ENCODE data around the gene SLC19A1. TPM values are rescaled to one million over a fixed set of nuclear protein-coding genes. Genes with fewer than 3 reads are reported as not detected.

SLC19A1 gene
- total RNA-seq, 1 donor = 7.4 TPM

GRCh38 chr21:45543710-45544448, 1.6 kb upstream of the SLC19A1 start:
- no peak for TF ChIP-seq CTCF (IDR thresholded peaks at IDR 0.05; ENCODE audit: insufficient read depth, low read length)
- H3K4me3 ChIP-seq (ENCODE audit: low read depth, low read length) = no peak overlapping the region
- no peak for DNase-seq (ENCODE audit: low read depth)

GRCh38 chr21:45543371-45543709, 1.1 kb upstream of the SLC19A1 start:
- DNase-seq (ENCODE audit: low read depth) = no peak
- H3K4me3 ChIP-seq (ENCODE audit: low read depth, low read length) = no peak overlapping the region
- no peak for TF ChIP-seq CTCF (IDR thresholded peaks at IDR 0.05; ENCODE audit: insufficient read depth, low read length)

GRCh38 chr21:45542667-45543370, 579 bp upstream of the SLC19A1 start:
- no peak for TF ChIP-seq CTCF (IDR thresholded peaks at IDR 0.05; ENCODE audit: insufficient read depth, low read length)
- DNase-seq (ENCODE audit: low read depth) = no peak
- H3K4me3 ChIP-seq (ENCODE audit: low read depth, low read length) = peak overlapping the region; percentile 69

- peak overlapping the region; percentile 69 for H3K4me3 ChIP-seq (ENCODE audit: low read depth, low read length)
- peak; percentile 70 for DNase-seq (ENCODE audit: low read depth)
- no peak for TF ChIP-seq CTCF (IDR thresholded peaks at IDR 0.05; ENCODE audit: insufficient read depth, low read length)
Measured at GRCh38 chr21:45541221-45542039, 810 bp downstream of the SLC19A1 start.

- no peak overlapping the region for H3K4me3 ChIP-seq (ENCODE audit: low read depth, low read length)
- peak; percentile 32 for TF ChIP-seq CTCF (IDR thresholded peaks at IDR 0.05; ENCODE audit: insufficient read depth, low read length)
- peak; percentile 42 for DNase-seq (ENCODE audit: low read depth)
Measured at GRCh38 chr21:45540601-45540970, 1.7 kb downstream of the SLC19A1 start.

GRCh38 chr21:45539796-45540600, 2.2 kb downstream of the SLC19A1 start:
- no peak for DNase-seq (ENCODE audit: low read depth)
- no peak overlapping the region for H3K4me3 ChIP-seq (ENCODE audit: low read depth, low read length)
- no peak for TF ChIP-seq CTCF (IDR thresholded peaks at IDR 0.05; ENCODE audit: insufficient read depth, low read length)
